Liver (tissue), 3 donors: ENCODE measurements around the gene SLC29A3.
A peak's percentile ranks its signal among the peaks of the same experiment; 100 is the strongest.

Source experiments
- CTCF ChIP-seq: fragments of 150-350 bp; IDR thresholded peaks from 2 replicates; pipeline ENCODE4 v1.5.1; 2017; ENCODE audit warnings: improper control_type of control experiment, low read depth, low read length; ENCODE audit not compliant: missing input control
- GABPA ChIP-seq, 2 donors: IDR thresholded peaks in 1 of 2; conservative IDR thresholded peaks in 1 of 2; 2 replicates each; pipeline ENCODE4 v1.6.1; 2016; ENCODE audit warnings: antibody characterized with exemption in 2 of 2, mild to moderate bottlenecking in 1 of 2, moderate library complexity in 1 of 2
- MAX ChIP-seq: IDR thresholded peaks from 2 replicates; pipeline ENCODE4 v1.6.1; 2016; ENCODE audit warnings: antibody characterized with exemption
- NR2F2 ChIP-seq: IDR thresholded peaks from 2 replicates; pipeline ENCODE4 v1.6.1; 2016; ENCODE audit warnings: antibody characterized with exemption
- RAD21 ChIP-seq, 2 donors: IDR thresholded peaks; 2 replicates each; pipeline ENCODE4 v1.6.1; 2016; ENCODE audit warnings: antibody characterized with exemption in 2 of 2, mild to moderate bottlenecking in 2 of 2
- RXRA ChIP-seq, 2 donors: IDR thresholded peaks; 2 replicates each; pipeline ENCODE4 v1.6.1; 2017 to 2018; ENCODE audit warnings: antibody characterized with exemption in 2 of 2, mild to moderate bottlenecking in 1 of 2
- YY1 ChIP-seq: IDR thresholded peaks from 2 replicates; pipeline ENCODE4 v1.6.1; 2016; ENCODE audit warnings: antibody characterized with exemption, mild to moderate bottlenecking
- ZBTB33 ChIP-seq: IDR thresholded peaks from 2 replicates; pipeline ENCODE4 v1.6.1; 2016; ENCODE audit warnings: antibody characterized with exemption
- donor health status: healthy.
- donor health status: healthy.

GRCh38 chr10:71274901-71275796 is 43.9 kb upstream of the SLC29A3 start:
- TF ChIP-seq CTCF (no peak), MAX (no peak), YY1 (no peak), RAD21 (IDR thresholded peaks at IDR 0.05) (peak in 1 of 2 donors; percentile 11), ZBTB33 (no peak), NR2F2 (no peak), GABPA (IDR thresholded peaks at IDR 0.05 in 1 of 2, conservative IDR thresholded peaks at IDR 0.05 in 1 of 2) (no peak), RXRA (IDR thresholded peaks at IDR 0.05) (no peak)
